ENCODE data around the gene USP24.

GRCh38 chr1:55250399-55251075 lies 35.4 kb upstream of the USP24 start:
- TF ChIP-seq POLR2AphosphoS5 (IDR thresholded peaks at IDR 0.05; ENCODE audit: low read depth, low read length) = no peak
- no peak for TF ChIP-seq POLR2A (IDR thresholded peaks at IDR 0.05; ENCODE audit: low read depth, low read length)
